Nephron progenitor cell (in vitro differentiated cells): ENCODE results near the gene HMGXB3.

Experiments
- DNase-seq: peaks from one replicate; pipeline ENCODE4 v3.0.0; 2021
- H3K27ac Mint-ChIP-seq: 2 replicates; pipeline ENCODE4 v1.8.0; 2021; ENCODE audit warnings: mild to moderate bottlenecking, moderate library complexity, mixed read lengths
- H3K27me3 Mint-ChIP-seq: 2 replicates; pipeline ENCODE4 v1.8.0; 2021; ENCODE audit warnings: mild to moderate bottlenecking, low read depth, mixed read lengths; ENCODE audit not compliant: poor library complexity
- H3K36me3 Mint-ChIP-seq: 2 replicates; pipeline ENCODE4 v1.8.0; 2021; ENCODE audit warnings: low read depth, mixed read lengths
- H3K4me1 Mint-ChIP-seq: 2 replicates; pipeline ENCODE4 v1.8.0; 2021; ENCODE audit warnings: mixed read lengths
- H3K4me3 Mint-ChIP-seq: 2 replicates; pipeline ENCODE4 v1.8.0; 2021; ENCODE audit warnings: mild to moderate bottlenecking, moderate library complexity, mixed read lengths
- H3K9me3 Mint-ChIP-seq: 2 replicates; pipeline ENCODE4 v1.8.0; 2021; ENCODE audit warnings: mild to moderate bottlenecking, moderate library complexity, mixed read lengths
- CTCF ChIP-seq: fragments of 200-600 bp; sonication (generic); IDR thresholded peaks from 2 replicates; pipeline ENCODE4 v1.5.0; 2021; ENCODE audit warnings: antibody characterized with exemption

Gene HMGXB3

GRCh38 chr5:150033334-150033733 is 32.8 kb downstream of the HMGXB3 start:
- Mint-ChIP-seq H3K36me3 (peaks cover 62% of the 10 kb centered on the region), H3K4me3 (no peak overlapping the region), H3K9me3 (no peaks in the 10 kb centered on the region), H3K27ac (peak overlapping the region; percentile 14), H3K27me3 (no peaks in the 10 kb centered on the region), H3K4me1 (peaks cover 5% of the 10 kb centered on the region)
- TF ChIP-seq CTCF = no peak
- DNase-seq = no peak

- no peak for TF ChIP-seq CTCF
- no peak for DNase-seq
- H3K4me1 Mint-ChIP-seq = peaks cover 5% of the 10 kb centered on the region
- no peaks in the 10 kb centered on the region for H3K27me3 Mint-ChIP-seq
- no peaks in the 10 kb centered on the region for H3K9me3 Mint-ChIP-seq
- H3K4me3 Mint-ChIP-seq = no peak overlapping the region
- H3K27ac Mint-ChIP-seq = no peak overlapping the region
- H3K36me3 Mint-ChIP-seq = peaks cover 59% of the 10 kb centered on the region
Measured at GRCh38 chr5:150034662-150035061, 34.1 kb downstream of the HMGXB3 start.

DNA sequence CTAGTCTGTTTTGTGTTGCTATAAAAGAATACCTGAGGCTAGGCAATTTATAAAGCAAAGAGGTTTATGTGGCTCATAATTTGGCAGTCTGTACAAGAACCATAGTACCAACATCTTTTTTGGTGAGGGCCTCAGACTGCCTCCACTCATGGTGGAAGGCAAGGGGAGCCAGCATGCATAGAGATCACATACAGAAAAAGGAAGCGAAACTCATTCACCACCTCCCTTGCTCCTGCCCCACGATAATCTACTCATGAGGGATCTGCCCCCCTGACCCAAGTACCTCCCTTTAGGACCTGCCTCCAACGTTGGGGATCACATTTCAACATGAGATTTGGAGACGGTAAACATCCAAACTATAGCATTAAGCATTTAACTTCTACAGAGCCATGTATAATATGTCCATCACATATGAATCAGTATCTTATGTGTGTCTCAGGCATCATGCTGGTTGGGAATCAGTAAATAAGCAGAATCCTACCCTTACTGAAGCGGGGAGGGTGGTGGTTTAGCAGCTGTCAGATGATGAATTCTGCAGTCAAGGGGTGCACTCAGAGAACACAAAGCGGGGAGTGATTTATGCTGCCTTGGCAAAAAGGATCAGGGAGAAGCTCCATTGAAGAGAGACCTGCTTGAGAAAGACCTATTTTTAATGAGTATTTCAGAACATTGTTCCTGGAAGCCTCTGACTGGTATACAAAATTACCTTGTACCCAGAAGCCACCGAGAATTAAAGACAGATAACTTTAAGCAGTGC is 34.8 kb downstream of the HMGXB3 start:
- H3K27me3 Mint-ChIP-seq = no peaks in the 10 kb centered on the region
- H3K36me3 Mint-ChIP-seq = peaks cover 61% of the 10 kb centered on the region
- no peak for DNase-seq
- no peaks in the 10 kb centered on the region for H3K9me3 Mint-ChIP-seq
- TF ChIP-seq CTCF = no peak
- H3K27ac Mint-ChIP-seq = no peak overlapping the region
- no peak overlapping the region for H3K4me3 Mint-ChIP-seq
- peaks cover 5% of the 10 kb centered on the region for H3K4me1 Mint-ChIP-seq

GRCh38 chr5:150036513-150036912 is 36.0 kb downstream of the HMGXB3 start:
- no peak overlapping the region for H3K4me3 Mint-ChIP-seq
- no peak for DNase-seq
- no peak for TF ChIP-seq CTCF
- H3K36me3 Mint-ChIP-seq = peaks cover 65% of the 10 kb centered on the region
- H3K27ac Mint-ChIP-seq = peak overlapping the region; percentile 83
- no peaks in the 10 kb centered on the region for H3K9me3 Mint-ChIP-seq
- H3K4me1 Mint-ChIP-seq = peaks cover 5% of the 10 kb centered on the region
- H3K27me3 Mint-ChIP-seq = no peaks in the 10 kb centered on the region

DNA sequence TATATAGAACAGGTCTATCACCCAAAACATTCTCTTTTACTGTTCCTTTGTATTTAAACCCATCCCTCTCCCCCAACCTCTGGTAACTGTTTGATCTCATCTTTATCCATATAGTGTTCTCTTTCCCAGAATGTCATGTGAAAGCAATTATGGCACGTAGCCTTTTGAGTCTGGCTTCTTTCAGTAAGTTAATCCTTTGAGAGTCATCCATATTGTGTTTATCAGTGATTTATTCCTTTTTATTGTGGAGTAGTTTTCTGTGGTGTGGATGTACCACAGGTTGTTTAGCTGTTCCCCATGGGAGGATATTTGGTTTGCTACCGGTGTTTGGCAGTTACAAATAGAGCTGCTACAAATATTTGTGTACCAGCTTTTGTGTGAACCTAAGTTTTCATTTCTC is 38.0 kb downstream of the HMGXB3 start:
- Mint-ChIP-seq H3K36me3 (peaks cover 70% of the 10 kb centered on the region), H3K4me1 (peaks cover 5% of the 10 kb centered on the region), H3K9me3 (no peaks in the 10 kb centered on the region)

More for the DNA sequence above, 38.0 kb downstream of the HMGXB3 start:
- TF ChIP-seq CTCF = no peak
- Mint-ChIP-seq H3K4me3 (no peak overlapping the region), H3K27ac (no peak overlapping the region), H3K27me3 (no peaks in the 10 kb centered on the region)
- no peak for DNase-seq
